Kidney (tissue), 14 donors: ENCODE results near the gene GOLGA6A. TPM values are rescaled to one million over a fixed set of nuclear protein-coding genes. Genes with fewer than 3 reads are reported as not detected.
A peak's percentile ranks its signal among the peaks of the same experiment; 100 is the strongest.

Experiments used
- DNase-seq, 5 donors: peaks; one replicate each; pipeline ENCODE4 v3.0.0-alpha.2; 2013 to 2020
- FAIRE-seq: peaks from 2 replicates; lab custom pipeline; 2012; peaks lifted over from hg19 to GRCh38; lab: Jason Lieb, UNC
- H3K27ac ChIP-seq, 2 donors: one replicate each; pipeline ENCODE4 v1.7.0; 2013; ENCODE audit warnings: low read depth in 2 of 2, low read length in 2 of 2, inconsistent platforms in 1 of 2
- H3K27me3 ChIP-seq: one replicate; pipeline ENCODE4 v1.7.1; 2013; ENCODE audit warnings: low read length, inconsistent platforms; ENCODE audit not compliant: control insufficient read depth, insufficient read depth
- H3K36me3 ChIP-seq, 3 donors: one replicate each; pipeline versions ENCODE4 v1.7.0 to v1.7.1; 2013; ENCODE audit warnings: low read length in 3 of 3, control low read depth in 1 of 3, inconsistent platforms in 1 of 3; ENCODE audit not compliant: insufficient read depth in 3 of 3, control insufficient read depth in 2 of 3
- H3K4me1 ChIP-seq, 3 donors: one replicate each; pipeline versions ENCODE4 v1.7.0 to v1.7.1; 2013; ENCODE audit warnings: low read length in 3 of 3, inconsistent platforms in 1 of 3, low read depth in 1 of 3; ENCODE audit not compliant: control insufficient read depth in 2 of 3, insufficient read depth in 2 of 3
- H3K4me3 ChIP-seq, 3 donors: one replicate each; pipeline versions ENCODE4 v1.7.0 to v1.8.1; 2013; ENCODE audit warnings: low read length in 3 of 3, control low read depth in 1 of 3, inconsistent platforms in 1 of 3
- H3K9ac ChIP-seq, 3 donors: one replicate each; pipeline versions ENCODE4 v1.7.0 to v1.7.1; 2013; ENCODE audit warnings: low read length in 3 of 3, control low read depth in 1 of 3, inconsistent platforms in 1 of 3
- H3K9me3 ChIP-seq, 3 donors: one replicate each; pipeline versions ENCODE4 v1.7.0 to v1.7.1; 2013; ENCODE audit warnings: low read length in 3 of 3, control low read depth in 1 of 3, inconsistent platforms in 1 of 3; ENCODE audit not compliant: control insufficient read depth in 2 of 3, insufficient read depth in 1 of 3
- CTCF ChIP-seq: IDR thresholded peaks from 3 replicates; pipeline ENCODE4 v1.5.1; 2012; ENCODE audit warnings: mild to moderate bottlenecking, moderate library complexity, borderline replicate concordance; ENCODE audit not compliant: insufficient read depth; ENCODE audit errors: extremely low read depth
- intact Hi-C: fragments of 100-400 bp; cut with DNase I; formaldehyde crosslinking; loops from one replicate; pipeline ENCODE4 v1.11.1; 2022
- polyA plus RNA-seq: library from polyadenylated mRNA; stranded (reverse); fragments of 350-450 nt; fragmentation: Illumina TruSeq; extraction: RNeasy Lipid Tissue Mini Kit (QIAGEN cat#74804); gene quantifications from one replicate; pipeline ENCODE4 v1.2.3, GENCODE V29; 2014; ENCODE audit warnings: low read depth, low replicate concordance; ENCODE audit not compliant: insufficient read depth
- total RNA-seq: library from RNA; stranded (reverse); fragmentation: NEBNext Ultra II Directional; extraction: Animal tissue kit (Norgen Biotek cat#: 25700); gene quantifications from one replicate; pipeline ENCODE4 v1.2.1, GENCODE V29; 2021
- donor health status: control.
- donor health status: control.
- donor health status: control.
- donor health status: control.
- donor health status: control.
- donor health status: DM: yes; HTN: yes; CAD: no.
- donor health status: Normal renal cell carcinoma (clear cell type).

GOLGA6A gene
- total and polyA plus RNA-seq, 2 donors from 2014 or later: 0.06 TPM; not detected in 1

- Histone ChIP-seq H3K9me3 (no peaks in the 10 kb centered on the region), H3K36me3 (no peaks in the 10 kb centered on the region), H3K4me3 (no peak within 1 kb of the TSS), H3K27me3 (peaks cover 49% of the 10 kb centered on the region), H3K27ac (no peak within 1 kb of the TSS), H3K4me1 (peaks cover 0 to 13% (median 0%) of the 10 kb centered on the region in 3 donors), H3K9ac (no peak within 1 kb of the TSS)
- no peak for FAIRE-seq
- no peak for TF ChIP-seq CTCF
- intact Hi-C loops: no loop called here
- peak in 4 of 5 donors; percentile 55 to 71 (median 62) for DNase-seq
Measured at GRCh38 chr15:74130155-74130848, 48.0 kb upstream of the GOLGA6A start, which contains the start of gene ISLR2. TSS of gene ISLR2 (plus strand) at chr15:74130586. CDS start at chr15:74132755, 2,169 bp downstream.

DNA sequence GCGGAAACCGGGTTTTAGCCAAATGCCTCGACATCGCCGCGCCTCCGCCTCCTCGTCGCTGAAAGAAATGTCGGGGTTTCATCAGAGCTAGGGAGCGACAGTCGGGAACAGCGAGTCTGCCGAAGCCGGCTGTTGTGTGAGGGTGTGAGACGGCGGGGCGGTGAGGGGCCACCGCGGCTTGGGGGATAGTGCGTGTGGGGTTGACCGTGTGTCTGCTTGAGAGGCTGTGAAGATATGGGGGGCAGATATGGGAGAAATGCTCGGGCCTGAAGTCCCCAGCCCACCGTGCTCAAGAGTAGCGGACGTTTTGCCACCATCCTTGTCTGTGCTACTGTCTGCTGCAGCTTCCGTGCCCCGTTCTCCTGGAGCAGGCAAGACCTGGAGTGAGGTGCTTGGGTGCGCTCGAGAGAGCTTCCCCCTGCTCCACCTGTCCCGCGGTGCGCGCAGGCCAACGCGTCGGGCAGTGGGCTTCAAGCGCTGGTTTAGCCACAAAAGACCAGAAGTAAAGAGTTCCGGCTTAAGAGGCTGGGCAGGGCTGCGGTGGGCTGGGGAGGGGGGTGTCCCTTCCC, 47.3 kb upstream of the GOLGA6A start:
- H3K36me3 ChIP-seq: no peaks in the 10 kb centered on the region
- peaks cover 0 to 13% (median 0%) of the 10 kb centered on the region in 3 donors for H3K4me1 ChIP-seq
- DNase-seq (peak in 2 of 5 donors; percentile 33 to 38), FAIRE-seq (no peak)
- no peaks in the 10 kb centered on the region for H3K9me3 ChIP-seq
- no peak for TF ChIP-seq CTCF
- peaks cover 46% of the 10 kb centered on the region for H3K27me3 ChIP-seq
- no peak overlapping the region for H3K27ac ChIP-seq
- intact Hi-C loops: loop anchor here (5.0 kb wide), 1 partner anchor 193 kb away; no protein-coding TSS in a partner anchor
- no peak overlapping the region for H3K4me3 ChIP-seq
- no peak overlapping the region for H3K9ac ChIP-seq

DNA sequence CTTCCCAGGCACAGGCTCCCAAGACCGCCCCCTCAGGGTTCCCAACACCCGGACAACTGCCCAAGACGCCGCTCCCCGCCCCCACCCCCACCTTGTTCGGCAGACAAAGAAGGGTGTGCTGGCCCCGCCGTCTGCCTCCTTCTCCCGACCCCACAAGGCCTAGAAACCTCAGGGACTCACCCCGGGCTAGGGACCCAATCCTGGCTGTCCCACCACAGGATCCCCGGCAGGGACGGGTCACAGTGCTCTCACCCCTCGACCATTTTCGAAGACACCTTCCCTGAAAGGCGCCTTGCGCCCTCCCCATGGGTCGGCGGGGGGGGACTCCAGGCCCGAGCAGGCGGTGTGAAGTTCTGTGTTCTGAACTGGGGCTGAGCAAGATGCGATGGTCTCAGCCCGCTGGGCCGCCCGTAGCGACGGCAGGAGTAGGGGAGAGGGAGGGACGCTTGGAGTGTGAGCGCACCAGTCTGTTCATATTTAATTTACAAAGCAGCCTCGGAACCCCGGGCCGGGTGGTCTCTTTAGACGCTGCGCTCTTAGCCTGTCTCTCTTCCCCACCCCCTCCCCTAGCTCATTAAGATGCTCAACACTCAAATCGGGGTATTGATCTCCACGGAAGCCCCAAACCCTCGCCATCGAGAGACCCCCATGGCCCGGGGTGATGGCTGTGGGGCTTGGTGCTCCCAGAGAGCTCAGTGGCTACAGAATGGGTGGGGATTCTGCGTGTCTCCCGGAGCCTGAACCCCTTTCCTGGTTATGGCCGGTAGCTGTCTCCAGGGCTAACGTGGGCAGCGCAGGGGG, 46.6 kb upstream of the GOLGA6A start:
- DNase-seq: peak in 3 of 5 donors; percentile 38 to 59 (median 46)
- Histone ChIP-seq H3K4me3 (no peak overlapping the region), H3K4me1 (peaks cover 0 to 13% (median 0%) of the 10 kb centered on the region in 3 donors), H3K9me3 (no peaks in the 10 kb centered on the region), H3K36me3 (no peaks in the 10 kb centered on the region), H3K27ac (no peak overlapping the region), H3K9ac (no peak overlapping the region), H3K27me3 (peaks cover 45% of the 10 kb centered on the region)
- no peak for FAIRE-seq
- TF ChIP-seq CTCF: no peak
- intact Hi-C loops: loop anchor here (5.0 kb wide), 1 partner anchor 193 kb away; no protein-coding TSS in a partner anchor
